ENCODE results near the gene SKAP2.

The SKAP2 gene

GRCh38 chr7:26868841-26869495, 4.6 kb upstream of the SKAP2 start:
- Histone ChIP-seq H3K4me3 (ENCODE audit: low read length) (no peak overlapping the region), H3K9me3 (ENCODE audit: insufficient read depth, low read depth, low read length) (no peaks in the 10 kb centered on the region), H3K27me3 (ENCODE audit: insufficient read depth, low read length) (peaks cover 8% of the 10 kb centered on the region; the same call in 1 of the 2 replicates), H3K36me3 (ENCODE audit: insufficient read depth, low read depth, low read length) (no peaks in the 10 kb centered on the region), H3K9ac (ENCODE audit: low read depth, low read length) (no peak overlapping the region), H3K4me1 (ENCODE audit: insufficient read depth, low read length) (no peaks in the 10 kb centered on the region), H3K27ac (ENCODE audit: low read length) (no peak overlapping the region)

DNA sequence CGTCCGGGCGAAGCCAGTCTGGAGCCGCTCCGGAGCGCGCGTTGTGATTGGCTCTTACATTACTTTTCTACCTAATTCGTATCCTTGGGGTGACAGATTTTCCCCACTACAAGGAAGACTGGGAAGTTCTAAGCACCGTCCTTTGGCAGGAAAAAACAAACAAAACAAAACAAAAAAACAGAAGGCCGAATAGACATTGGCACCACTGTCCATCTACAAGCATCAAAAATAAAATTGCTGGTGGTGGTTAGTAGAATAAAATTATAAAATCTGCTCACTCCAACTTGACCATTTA, 651 bp upstream of the SKAP2 start:
- H3K9ac ChIP-seq (ENCODE audit: low read depth, low read length), result peak overlapping the region; percentile 80
- H3K36me3 ChIP-seq (ENCODE audit: insufficient read depth, low read depth, low read length), result no peaks in the 10 kb centered on the region
- peaks cover 3% of the 10 kb centered on the region; the same call in 1 of the 2 replicates for H3K4me1 ChIP-seq (ENCODE audit: insufficient read depth, low read length)
- peaks cover 47% of the 10 kb centered on the region for H3K27me3 ChIP-seq (ENCODE audit: insufficient read depth, low read length)
- H3K4me3 ChIP-seq (ENCODE audit: low read length), result peak overlapping the region; percentile 86
- peak overlapping the region; percentile 79 for H3K27ac ChIP-seq (ENCODE audit: low read length)
- H3K9me3 ChIP-seq (ENCODE audit: insufficient read depth, low read depth, low read length), result no peaks in the 10 kb centered on the region

DNA sequence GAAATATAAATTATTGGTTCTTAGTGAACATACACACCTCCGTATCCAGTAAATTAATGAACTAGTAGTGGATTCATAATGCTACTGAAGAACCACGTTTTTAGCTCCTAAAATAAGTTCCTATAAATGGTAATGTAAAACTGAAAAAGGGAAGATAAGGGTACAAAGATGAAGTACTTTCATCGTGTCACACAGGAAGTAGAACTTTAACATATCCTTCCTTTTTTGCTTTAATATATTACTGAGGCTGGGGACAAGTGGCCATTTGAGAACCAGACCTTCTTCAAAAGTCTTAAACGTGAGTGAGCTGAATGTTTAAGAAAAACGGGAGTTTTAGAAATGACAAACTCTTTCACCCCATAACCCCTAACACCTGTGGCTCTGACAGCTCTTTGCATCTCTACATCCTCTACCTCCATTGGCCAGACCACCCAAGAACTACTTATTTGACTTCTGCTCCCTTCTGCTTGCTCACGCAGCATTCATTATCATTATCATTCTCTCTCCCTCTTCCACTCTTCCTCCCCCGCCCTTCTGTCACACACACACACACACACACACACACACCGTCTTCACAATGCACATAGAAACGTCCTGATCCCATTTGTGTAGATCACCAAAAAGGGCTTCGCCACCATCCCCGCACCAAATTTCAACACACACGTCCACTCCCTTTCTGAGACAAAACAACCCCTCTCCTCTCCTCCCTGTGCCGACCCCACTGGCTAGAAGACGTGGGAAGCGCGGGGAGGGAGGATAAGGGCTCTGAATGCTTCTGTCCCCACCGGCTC, 677 bp downstream of the SKAP2 start:
- Histone ChIP-seq H3K4me1 (ENCODE audit: insufficient read depth, low read length) (peaks cover 3% of the 10 kb centered on the region; the same call in 1 of the 2 replicates), H3K9me3 (ENCODE audit: insufficient read depth, low read depth, low read length) (no peaks in the 10 kb centered on the region), H3K9ac (ENCODE audit: low read depth, low read length) (peak overlapping the region; percentile 22; the same call in 1 of the 2 replicates), H3K4me3 (ENCODE audit: low read length) (peak overlapping the region; percentile 86), H3K36me3 (ENCODE audit: insufficient read depth, low read depth, low read length) (no peaks in the 10 kb centered on the region), H3K27me3 (ENCODE audit: insufficient read depth, low read length) (peaks cover 60% of the 10 kb centered on the region), H3K27ac (ENCODE audit: low read length) (no peak overlapping the region)

DNA sequence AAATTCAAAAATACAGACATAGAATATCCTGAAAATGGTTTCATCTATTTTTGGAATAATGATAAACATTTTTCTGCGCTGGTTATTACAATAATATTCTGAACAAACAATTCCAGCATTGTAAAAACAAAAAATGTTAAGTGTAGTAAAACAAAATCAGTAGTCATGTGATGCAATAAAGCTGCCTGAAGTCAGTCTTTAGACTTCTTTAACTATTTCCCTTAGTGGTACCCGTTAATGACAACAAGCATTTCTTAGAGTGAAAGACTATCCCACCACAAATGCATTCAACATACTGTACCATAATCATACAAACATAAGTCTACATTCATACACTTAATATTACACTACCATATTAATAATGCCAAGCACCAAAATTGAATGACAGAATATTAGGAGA, 1.6 kb downstream of the SKAP2 start:
- Histone ChIP-seq H3K27ac (ENCODE audit: low read length) (no peak overlapping the region), H3K4me1 (ENCODE audit: insufficient read depth, low read length) (peaks cover 3% of the 10 kb centered on the region; the same call in 1 of the 2 replicates), H3K27me3 (ENCODE audit: insufficient read depth, low read length) (peaks cover 69% of the 10 kb centered on the region), H3K36me3 (ENCODE audit: insufficient read depth, low read depth, low read length) (no peaks in the 10 kb centered on the region), H3K9me3 (ENCODE audit: insufficient read depth, low read depth, low read length) (no peaks in the 10 kb centered on the region), H3K9ac (ENCODE audit: low read depth, low read length) (no peak overlapping the region), H3K4me3 (ENCODE audit: low read length) (no peak overlapping the region)

DNA sequence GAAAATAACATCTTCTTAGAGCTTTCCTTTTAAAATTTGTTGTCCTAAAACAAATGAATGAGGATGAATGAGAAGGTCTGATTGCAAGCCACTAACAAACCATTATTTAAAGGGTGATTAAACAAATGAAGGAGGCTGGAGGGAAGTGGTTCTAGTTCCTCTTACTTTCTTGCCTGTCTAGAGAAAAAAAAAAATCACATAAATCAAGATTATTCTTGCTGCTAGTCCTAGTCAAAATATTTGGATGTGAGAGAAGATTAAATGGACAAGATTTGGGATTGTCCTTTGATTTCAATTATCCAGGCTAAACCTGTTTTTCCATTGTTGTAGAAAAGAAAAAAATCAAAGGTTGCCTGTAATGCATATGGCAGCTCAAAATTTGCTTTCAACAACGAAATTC, 3.3 kb downstream of the SKAP2 start:
- peaks cover 5% of the 10 kb centered on the region; the same call in 1 of the 2 replicates for H3K4me1 ChIP-seq (ENCODE audit: insufficient read depth, low read length)
- peaks cover 87% of the 10 kb centered on the region for H3K27me3 ChIP-seq (ENCODE audit: insufficient read depth, low read length)
- H3K27ac ChIP-seq (ENCODE audit: low read length), result no peak overlapping the region
- no peak overlapping the region for H3K4me3 ChIP-seq (ENCODE audit: low read length)
- no peak overlapping the region for H3K9ac ChIP-seq (ENCODE audit: low read depth, low read length)
- H3K9me3 ChIP-seq (ENCODE audit: insufficient read depth, low read depth, low read length), result no peaks in the 10 kb centered on the region
- no peaks in the 10 kb centered on the region for H3K36me3 ChIP-seq (ENCODE audit: insufficient read depth, low read depth, low read length)

DNA sequence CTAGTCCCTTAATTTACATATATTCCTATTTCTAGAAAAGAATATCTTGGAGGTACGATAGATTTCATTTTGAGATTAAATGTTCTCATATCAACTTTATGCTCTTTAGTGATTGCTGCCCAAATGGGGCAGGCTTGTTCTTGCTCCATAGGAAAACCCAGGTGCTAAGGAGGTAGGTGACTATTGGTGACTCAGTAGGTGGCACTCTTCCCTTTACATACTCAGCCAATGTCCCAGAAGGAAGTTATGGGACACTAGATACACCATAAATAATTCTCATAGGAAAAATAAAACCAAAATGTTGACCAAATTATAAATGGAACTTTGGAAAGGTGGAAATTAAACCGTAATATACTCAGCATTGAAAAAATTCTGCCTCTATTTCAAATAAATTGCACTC, 4.0 kb downstream of the SKAP2 start:
- Histone ChIP-seq H3K27me3 (ENCODE audit: insufficient read depth, low read length) (peaks cover 88% of the 10 kb centered on the region), H3K9me3 (ENCODE audit: insufficient read depth, low read depth, low read length) (no peaks in the 10 kb centered on the region), H3K4me3 (ENCODE audit: low read length) (no peak overlapping the region), H3K36me3 (ENCODE audit: insufficient read depth, low read depth, low read length) (no peaks in the 10 kb centered on the region), H3K9ac (ENCODE audit: low read depth, low read length) (no peak overlapping the region), H3K4me1 (ENCODE audit: insufficient read depth, low read length) (peaks cover 5% of the 10 kb centered on the region; the same call in 1 of the 2 replicates), H3K27ac (ENCODE audit: low read length) (no peak overlapping the region)

DNA sequence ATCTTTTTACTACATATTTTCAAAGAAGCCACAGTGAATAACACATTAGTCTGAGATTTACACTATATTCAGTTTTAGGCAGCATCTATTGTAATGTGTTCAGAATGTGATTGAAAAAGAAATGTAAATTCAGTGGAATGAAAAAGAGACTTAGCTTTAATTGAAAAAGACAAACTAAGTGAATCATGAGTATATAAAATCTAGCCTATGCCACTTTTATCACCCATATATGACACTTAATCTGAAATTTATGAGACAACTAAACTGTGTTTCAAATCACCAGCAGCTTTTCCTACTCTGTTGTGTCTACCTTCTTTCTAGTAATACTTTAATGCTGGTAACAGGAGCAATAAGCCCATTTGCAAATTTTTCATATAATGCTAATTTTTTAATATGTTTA, 4.7 kb downstream of the SKAP2 start:
- H3K9me3 ChIP-seq (ENCODE audit: insufficient read depth, low read depth, low read length), result no peaks in the 10 kb centered on the region
- H3K36me3 ChIP-seq (ENCODE audit: insufficient read depth, low read depth, low read length), result no peaks in the 10 kb centered on the region
- peaks cover 5% of the 10 kb centered on the region; the same call in 1 of the 2 replicates for H3K4me1 ChIP-seq (ENCODE audit: insufficient read depth, low read length)
- H3K9ac ChIP-seq (ENCODE audit: low read depth, low read length), result no peak overlapping the region
- H3K4me3 ChIP-seq (ENCODE audit: low read length), result no peak overlapping the region
- H3K27ac ChIP-seq (ENCODE audit: low read length), result no peak overlapping the region
- H3K27me3 ChIP-seq (ENCODE audit: insufficient read depth, low read length), result peaks cover 95% of the 10 kb centered on the region

DNA sequence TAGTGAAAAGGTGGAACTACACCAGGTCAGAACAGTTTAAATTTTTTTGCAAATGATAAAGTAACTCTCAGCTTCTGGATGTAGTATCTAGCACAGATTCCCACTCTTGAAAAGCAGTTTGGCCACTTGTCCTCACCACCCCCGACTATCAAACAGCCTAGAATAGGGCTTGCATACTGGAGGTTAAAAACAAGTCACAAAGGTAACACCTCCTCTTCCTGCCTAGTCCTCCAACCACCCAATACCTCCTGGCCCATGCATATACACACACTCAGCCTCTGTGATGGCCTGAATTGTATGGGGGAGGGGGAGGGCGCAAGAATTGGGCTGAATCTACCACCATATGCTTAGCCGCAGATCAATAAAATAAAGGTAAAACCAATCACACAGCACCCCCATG, 5.7 kb downstream of the SKAP2 start:
- H3K9me3 ChIP-seq (ENCODE audit: insufficient read depth, low read depth, low read length), result no peaks in the 10 kb centered on the region
- no peak overlapping the region for H3K9ac ChIP-seq (ENCODE audit: low read depth, low read length)
- peaks cover 98% of the 10 kb centered on the region for H3K27me3 ChIP-seq (ENCODE audit: insufficient read depth, low read length)
- H3K4me3 ChIP-seq (ENCODE audit: low read length), result no peak overlapping the region
- H3K4me1 ChIP-seq (ENCODE audit: insufficient read depth, low read length), result peaks cover 5% of the 10 kb centered on the region; the same call in 1 of the 2 replicates
- H3K27ac ChIP-seq (ENCODE audit: low read length), result no peak overlapping the region
- H3K36me3 ChIP-seq (ENCODE audit: insufficient read depth, low read depth, low read length), result no peaks in the 10 kb centered on the region

DNA sequence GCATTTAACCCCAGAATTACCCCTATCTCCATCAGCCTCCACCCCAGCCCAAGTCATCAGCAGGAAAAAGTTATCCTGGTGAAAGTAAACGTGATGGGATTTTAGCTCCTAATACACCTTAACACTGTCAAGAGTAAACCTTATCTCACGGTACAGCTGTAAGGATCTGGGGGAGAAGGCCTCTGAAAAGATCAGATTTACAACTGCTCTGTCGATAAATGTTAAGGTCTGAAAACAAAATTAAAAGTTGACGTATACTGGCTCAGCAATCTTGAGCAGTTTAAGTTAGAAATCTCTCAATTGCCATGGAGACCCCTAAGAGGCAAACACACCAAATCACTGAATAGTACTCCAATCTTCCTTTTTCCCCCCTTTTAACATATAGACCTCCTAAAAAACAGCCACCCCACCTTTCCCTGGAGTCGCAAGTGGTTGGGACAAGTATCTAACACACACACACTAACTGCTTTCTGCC, 6.1 kb downstream of the SKAP2 start:
- no peak overlapping the region for H3K27ac ChIP-seq (ENCODE audit: low read length)
- H3K4me3 ChIP-seq (ENCODE audit: low read length), result peak overlapping the region; percentile 61
- no peaks in the 10 kb centered on the region for H3K36me3 ChIP-seq (ENCODE audit: insufficient read depth, low read depth, low read length)
- H3K9ac ChIP-seq (ENCODE audit: low read depth, low read length), result no peak overlapping the region
- peaks cover 2% of the 10 kb centered on the region; the same call in 1 of the 2 replicates for H3K4me1 ChIP-seq (ENCODE audit: insufficient read depth, low read length)
- H3K27me3 ChIP-seq (ENCODE audit: insufficient read depth, low read length), result peaks cover 98% of the 10 kb centered on the region
- no peaks in the 10 kb centered on the region for H3K9me3 ChIP-seq (ENCODE audit: insufficient read depth, low read depth, low read length)

DNA sequence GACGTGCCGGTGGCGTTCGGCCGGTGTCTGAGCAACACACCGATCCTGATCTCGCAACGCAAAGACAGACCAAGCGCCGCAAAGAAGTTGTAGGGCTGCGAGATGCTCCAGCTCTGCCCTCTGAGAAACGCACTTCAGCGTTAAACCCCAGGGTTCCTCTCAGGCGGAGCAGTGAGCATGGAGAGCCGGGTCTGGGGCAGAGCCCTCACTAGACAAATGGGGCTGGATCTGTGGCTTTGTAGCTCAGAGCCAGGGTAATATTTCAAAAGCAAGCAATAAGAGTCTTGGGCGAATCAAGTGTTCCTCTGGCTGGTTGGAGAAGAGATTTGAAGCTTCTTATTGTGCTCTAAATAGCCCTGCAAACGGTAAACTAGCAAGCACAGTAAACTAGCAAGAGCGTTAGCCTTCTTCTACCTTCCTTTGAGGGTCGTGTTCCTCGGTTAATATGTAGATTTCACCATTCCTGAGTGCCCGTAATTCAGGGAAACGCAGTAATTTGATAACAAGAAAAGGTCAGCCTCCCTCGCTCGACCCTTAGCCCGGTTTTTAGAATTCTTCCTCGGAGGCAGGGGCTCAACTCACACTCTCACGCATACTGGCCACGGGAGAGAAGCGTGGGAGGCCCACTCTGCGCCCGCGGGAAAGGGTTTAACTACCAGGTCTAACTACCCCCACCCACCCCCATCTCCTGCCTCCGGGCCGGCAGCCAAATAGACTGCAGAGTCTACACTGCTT, 6.7 kb downstream of the SKAP2 start:
- Histone ChIP-seq H3K27me3 (ENCODE audit: insufficient read depth, low read length) (peaks cover 97% of the 10 kb centered on the region), H3K9me3 (ENCODE audit: insufficient read depth, low read depth, low read length) (no peaks in the 10 kb centered on the region), H3K36me3 (ENCODE audit: insufficient read depth, low read depth, low read length) (no peaks in the 10 kb centered on the region), H3K9ac (ENCODE audit: low read depth, low read length) (no peak overlapping the region), H3K27ac (ENCODE audit: low read length) (no peak overlapping the region), H3K4me1 (ENCODE audit: insufficient read depth, low read length) (0 out of 2 replicates have a peak, but pooled peaks cover 2% of the 10 kb centered on the region), H3K4me3 (ENCODE audit: low read length) (peak overlapping the region; percentile 61)

GRCh38 chr7:26857170-26857505, 7.3 kb downstream of the SKAP2 start:
- no peaks in the 10 kb centered on the region for H3K9me3 ChIP-seq (ENCODE audit: insufficient read depth, low read depth, low read length)
- 0 out of 2 replicates have a peak, but pooled peaks cover 2% of the 10 kb centered on the region for H3K4me1 ChIP-seq (ENCODE audit: insufficient read depth, low read length)
- peak overlapping the region; percentile 61 for H3K4me3 ChIP-seq (ENCODE audit: low read length)
- H3K9ac ChIP-seq (ENCODE audit: low read depth, low read length), result no peak overlapping the region
- peaks cover 91% of the 10 kb centered on the region for H3K27me3 ChIP-seq (ENCODE audit: insufficient read depth, low read length)
- no peak overlapping the region for H3K27ac ChIP-seq (ENCODE audit: low read length)
- H3K36me3 ChIP-seq (ENCODE audit: insufficient read depth, low read depth, low read length), result no peaks in the 10 kb centered on the region

All from iPS-20b (cell line).